ENCODE results near the gene SSUH2.

SSUH2 gene

DNA sequence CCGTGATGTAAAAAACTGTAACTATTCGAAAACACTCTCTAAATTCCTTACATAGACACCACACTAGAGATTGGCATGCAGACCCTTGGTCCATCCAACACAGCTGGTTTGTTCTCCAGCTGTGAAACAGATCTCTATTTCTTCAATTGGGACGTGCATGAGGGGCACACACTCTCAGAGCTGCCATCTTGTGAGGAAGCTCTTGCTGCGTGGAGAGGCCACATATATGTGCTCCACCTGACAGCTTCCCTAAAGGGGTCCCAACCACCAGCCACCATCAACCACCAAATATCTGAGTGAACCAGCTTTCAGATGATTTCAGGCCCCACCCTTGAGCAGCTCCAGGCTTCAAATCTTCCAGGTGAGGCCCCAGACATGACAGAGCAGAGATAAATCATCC is 25.6 kb downstream of the SSUH2 start:
- no peak for DNase-seq (ENCODE audit: low spot score)
- TF ChIP-seq, protein P1, sequence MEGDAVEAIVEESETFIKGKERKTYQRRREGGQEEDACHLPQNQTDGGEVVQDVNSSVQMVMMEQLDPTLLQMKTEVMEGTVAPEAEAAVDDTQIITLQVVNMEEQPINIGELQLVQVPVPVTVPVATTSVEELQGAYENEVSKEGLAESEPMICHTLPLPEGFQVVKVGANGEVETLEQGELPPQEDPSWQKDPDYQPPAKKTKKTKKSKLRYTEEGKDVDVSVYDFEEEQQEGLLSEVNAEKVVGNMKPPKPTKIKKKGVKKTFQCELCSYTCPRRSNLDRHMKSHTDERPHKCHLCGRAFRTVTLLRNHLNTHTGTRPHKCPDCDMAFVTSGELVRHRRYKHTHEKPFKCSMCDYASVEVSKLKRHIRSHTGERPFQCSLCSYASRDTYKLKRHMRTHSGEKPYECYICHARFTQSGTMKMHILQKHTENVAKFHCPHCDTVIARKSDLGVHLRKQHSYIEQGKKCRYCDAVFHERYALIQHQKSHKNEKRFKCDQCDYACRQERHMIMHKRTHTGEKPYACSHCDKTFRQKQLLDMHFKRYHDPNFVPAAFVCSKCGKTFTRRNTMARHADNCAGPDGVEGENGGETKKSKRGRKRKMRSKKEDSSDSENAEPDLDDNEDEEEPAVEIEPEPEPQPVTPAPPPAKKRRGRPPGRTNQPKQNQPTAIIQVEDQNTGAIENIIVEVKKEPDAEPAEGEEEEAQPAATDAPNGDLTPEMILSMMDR (IDR thresholded peaks at IDR 0.05) = no peak

DNA sequence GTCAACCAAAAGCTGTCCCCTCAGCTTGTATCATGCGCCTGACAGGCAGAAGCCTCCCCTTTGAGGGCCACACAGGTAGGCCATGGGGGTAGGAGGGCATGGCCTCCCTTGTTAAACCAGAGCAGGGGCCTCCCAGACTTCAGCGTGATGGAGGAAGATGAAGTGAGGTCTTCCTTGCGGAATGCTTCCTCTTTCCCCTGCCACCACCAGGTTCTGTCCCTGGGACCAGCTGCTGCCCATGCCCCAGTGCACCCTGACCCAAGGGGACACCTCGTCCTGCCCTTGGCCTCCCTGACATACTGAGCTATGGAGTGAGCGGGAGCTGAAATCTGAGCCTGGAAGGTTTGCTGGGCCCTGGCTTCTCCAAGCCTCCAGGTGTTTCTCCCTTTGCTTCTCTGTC is 26.7 kb downstream of the SSUH2 start:
- no peak for DNase-seq (ENCODE audit: low spot score)
- TF ChIP-seq, protein P1 (IDR thresholded peaks at IDR 0.05) = no peak
- Histone ChIP-seq H3K27ac (no peak overlapping the region), H3K4me3 (no peak overlapping the region)

More for the DNA sequence above, 25.6 kb downstream of the SSUH2 start:
- Histone ChIP-seq H3K4me3 (no peak overlapping the region), H3K27ac (no peak overlapping the region)

DNA sequence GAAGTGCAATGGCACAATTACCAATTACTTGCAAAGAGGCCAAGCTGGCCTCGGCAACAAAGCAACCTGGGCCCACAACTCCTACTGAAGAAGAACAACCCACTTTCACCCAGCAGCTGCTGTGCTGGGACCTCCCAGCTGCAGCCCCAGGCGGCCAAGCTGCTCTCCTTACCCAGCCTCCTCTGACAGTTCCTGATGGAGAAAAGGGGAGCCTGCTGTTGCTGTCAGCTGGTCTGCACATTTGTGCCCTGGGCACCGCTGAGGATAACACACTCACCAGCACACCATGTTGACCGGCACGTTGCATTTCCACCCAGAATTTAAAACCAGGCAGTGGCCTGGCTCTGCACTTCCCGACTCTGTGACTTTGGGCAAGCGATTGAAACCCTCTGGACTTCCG is 33.6 kb downstream of the SSUH2 start:
- Histone ChIP-seq H3K4me3 (no peak overlapping the region), H3K27ac (no peak overlapping the region)
- DNase-seq (ENCODE audit: low spot score) = peak; percentile 29
- TF ChIP-seq, protein P1 (IDR thresholded peaks at IDR 0.05) = no peak

DNA sequence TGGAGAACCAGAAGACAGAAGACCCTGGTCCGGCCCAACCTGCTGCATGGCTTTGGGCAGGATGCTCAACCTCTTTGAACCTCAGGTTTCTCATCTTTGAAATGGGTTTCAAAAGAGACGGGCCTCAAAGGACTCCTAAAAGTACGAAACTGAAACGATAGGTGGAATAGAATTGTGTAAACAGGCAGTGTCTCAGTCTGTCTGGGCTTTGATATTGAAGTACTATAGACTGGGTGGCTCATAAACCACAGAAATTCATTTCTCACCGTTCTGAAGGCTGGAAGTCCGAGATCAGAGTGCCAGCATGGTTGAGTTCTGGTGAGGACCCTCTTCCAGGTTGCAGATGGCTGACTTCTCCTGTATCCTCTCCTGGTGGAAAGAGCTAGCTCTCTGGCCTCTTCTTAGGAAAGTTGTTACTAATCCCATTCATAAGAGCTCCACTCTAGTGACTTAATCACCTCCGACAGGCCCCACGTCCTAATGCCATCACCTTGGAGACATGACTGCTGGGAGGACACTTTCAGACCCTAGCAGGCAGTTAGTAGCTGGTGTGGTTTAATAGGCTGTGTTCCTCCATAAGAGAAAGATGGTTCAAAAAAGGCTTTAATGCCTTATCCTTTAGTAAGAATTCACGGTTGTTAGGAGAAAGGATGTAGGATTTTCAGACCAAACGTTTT is 35.7 kb downstream of the SSUH2 start:
- H3K4me3 ChIP-seq = no peak overlapping the region
- DNase-seq (ENCODE audit: low spot score) = no peak
- no peak overlapping the region for H3K27ac ChIP-seq
- TF ChIP-seq, protein P1 (IDR thresholded peaks at IDR 0.05) = no peak

DNA sequence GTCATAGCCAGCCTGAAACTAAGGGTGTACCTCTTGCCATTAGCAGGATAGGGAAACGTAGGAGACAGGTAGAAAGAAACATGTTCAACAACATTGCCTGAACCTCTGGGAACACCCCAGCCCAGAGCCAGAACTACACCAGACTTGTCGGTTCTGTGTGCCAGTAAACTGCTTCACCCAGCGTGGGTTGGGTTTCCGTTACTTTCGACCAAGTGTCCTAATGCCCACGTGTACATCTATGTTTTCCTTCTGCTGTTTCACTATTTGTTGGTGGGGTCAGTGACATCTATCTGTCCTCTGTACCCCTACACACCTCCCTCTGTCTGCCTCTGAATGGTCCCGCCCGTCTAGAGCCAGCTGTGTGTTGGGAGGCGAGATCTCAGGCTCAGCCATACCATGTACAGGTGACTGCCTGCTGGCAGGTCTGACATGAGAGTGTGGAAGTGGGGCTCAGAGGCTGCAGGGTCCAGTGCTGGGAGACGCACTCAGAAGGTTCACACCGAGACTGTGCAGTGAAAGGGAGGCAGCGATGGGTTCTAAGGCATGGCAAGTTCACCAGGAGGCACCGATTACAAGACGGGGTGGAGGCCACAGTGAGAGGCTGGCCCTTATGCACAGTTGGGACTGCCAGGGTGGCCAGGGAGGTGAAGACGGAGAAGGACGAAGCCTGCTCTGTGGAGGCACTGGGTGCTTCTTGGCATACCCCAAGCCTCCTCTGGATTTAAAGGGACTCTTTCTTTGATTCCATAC is 36.4 kb downstream of the SSUH2 start:
- TF ChIP-seq, protein P1 (IDR thresholded peaks at IDR 0.05) = no peak
- Histone ChIP-seq H3K4me3 (no peak overlapping the region), H3K27ac (peak overlapping the region in 1 of 2 donors; percentile 47)
- DNase-seq (ENCODE audit: low spot score) = no peak

DNA sequence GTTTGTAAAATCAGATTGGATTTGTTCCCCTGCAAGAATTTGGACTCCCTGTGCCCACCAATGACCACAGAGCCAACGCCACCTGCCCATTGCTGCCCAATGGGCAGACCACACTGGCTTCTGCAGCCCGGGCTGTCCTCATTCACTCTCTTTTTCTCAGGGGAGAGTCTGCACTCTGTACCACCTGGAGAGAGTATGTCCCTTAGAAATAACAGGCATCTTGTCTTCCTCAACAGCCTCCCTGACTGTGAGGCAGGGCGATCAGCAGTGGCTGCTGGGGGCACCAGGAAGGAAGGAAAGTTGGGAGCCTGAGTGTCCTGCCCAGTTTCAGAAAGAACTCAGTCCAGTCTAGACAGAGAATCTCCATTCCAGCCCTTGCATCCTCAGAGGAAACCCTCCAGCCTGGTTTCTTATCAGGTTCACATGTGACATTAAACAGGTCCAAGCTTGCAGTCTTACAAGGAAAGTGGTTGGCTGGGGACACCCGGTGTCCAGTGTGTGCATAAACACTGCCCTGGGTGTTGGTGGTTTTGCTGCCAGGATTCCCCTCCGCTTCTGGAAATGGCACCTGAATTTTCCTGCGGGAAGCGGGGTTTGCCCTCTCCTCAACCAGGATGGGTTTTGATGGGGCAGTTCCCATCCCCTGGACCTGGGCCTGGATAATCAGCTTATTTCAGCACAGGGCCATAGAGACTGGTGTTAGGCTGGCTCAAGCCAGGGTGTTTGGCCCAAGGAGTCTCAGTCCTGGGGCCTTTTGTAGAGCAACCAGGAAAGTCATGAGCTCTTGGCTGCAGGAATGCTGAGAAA is 37.2 kb downstream of the SSUH2 start:
- DNase-seq (ENCODE audit: low spot score) = peak; percentile 83
- Histone ChIP-seq H3K27ac (peak overlapping the region in 1 of 2 donors; percentile 47), H3K4me3 (no peak overlapping the region)
- TF ChIP-seq, protein P1 (IDR thresholded peaks at IDR 0.05) = peak; percentile 48
